Measurements from ENCODE around the gene C19orf53. TPM values are rescaled to one million over a fixed set of nuclear protein-coding genes. Genes with fewer than 3 reads are reported as not detected.

C19orf53 gene
- total and polyA plus RNA-seq, 2 of the 13 experiments (the other 11 are each of a cell fraction or from before 2014, with no cell fraction given) = 129 to 130 TPM

GRCh38 chr19:13731147-13731964 lies 42.9 kb upstream of the C19orf53 start (continued):
- TF ChIP-seq MLXIP (CRISPR knock-in tag; IDR thresholded peaks at IDR 0.05; ENCODE audit: borderline replicate concordance) (no peak), SOX6 (IDR thresholded peaks at IDR 0.05) (no peak), SOX6 (CRISPR knock-in tag; IDR thresholded peaks at IDR 0.05) (peak; percentile 95), MIER3 (CRISPR knock-in tag; IDR thresholded peaks at IDR 0.05; ENCODE audit: borderline replicate concordance) (peak; percentile 15; the same call in 1 of the 2 replicates), BCL6 (CRISPR knock-in tag; IDR thresholded peaks at IDR 0.05) (peak; percentile 63), KLF16 (CRISPR knock-in tag; IDR thresholded peaks at IDR 0.05) (peak in 1 of 2 experiments; percentile 52; a peak in 1 of 4 replicates), ZNF550 (CRISPR knock-in tag; IDR thresholded peaks at IDR 0.05; ENCODE audit: borderline replicate concordance) (no peak), TSC22D2 (CRISPR knock-in tag; IDR thresholded peaks at IDR 0.05; ENCODE audit: borderline replicate concordance) (0 out of 2 replicates have a peak, but pooled peaks have one; percentile 27), ZNF704 (CRISPR knock-in tag; IDR thresholded peaks at IDR 0.05; ENCODE audit: borderline replicate concordance) (peak; percentile 40; the same call in 1 of the 2 replicates), DRAP1 (CRISPR knock-in tag; IDR thresholded peaks at IDR 0.05) (peak; percentile 72), SIN3B (IDR thresholded peaks at IDR 0.05; ENCODE audit: low read length) (0 out of 2 replicates have a peak, but pooled peaks have one; percentile 21), MAZ (IDR thresholded peaks at IDR 0.05; ENCODE audit: borderline replicate concordance, low read depth, low read length) (no peak), MAZ (CRISPR knock-in tag; IDR thresholded peaks at IDR 0.05; ENCODE audit: low read depth) (peak; percentile 48; the same call in 1 of the 2 replicates), SOX13 (IDR thresholded peaks at IDR 0.05) (no peak), SOX13 (CRISPR knock-in tag; conservative IDR thresholded peaks at IDR 0.05 in 1 of 2, IDR thresholded peaks at IDR 0.05 in 1 of 2) (peak in 1 of 2 experiments; percentile 92; a peak in 2 of 4 replicates), ZBTB38 (CRISPR knock-in tag; IDR thresholded peaks at IDR 0.05) (0 out of 2 replicates have a peak, but pooled peaks have one; percentile 19), DZIP1 (CRISPR knock-in tag; IDR thresholded peaks at IDR 0.05) (no peak), TFDP1 (CRISPR knock-in tag; IDR thresholded peaks at IDR 0.05; ENCODE audit: borderline replicate concordance) (0 out of 2 replicates have a peak, but pooled peaks have one; percentile 24), NR2F2 (IDR thresholded peaks at IDR 0.05; ENCODE audit: borderline replicate concordance, low read depth) (no peak)

Data from HepG2 (cell line).